ENCODE measurements around the gene ALOX15B.

Gene ALOX15B

GRCh38 chr17:8052256-8053252 is 13.7 kb downstream of the ALOX15B start:
- TF ChIP-seq POLR2AphosphoS5 (IDR thresholded peaks at IDR 0.05; ENCODE audit: low read depth) (no peak), GABPA (IDR thresholded peaks at IDR 0.05; ENCODE audit: low read depth) (no peak), REST (IDR thresholded peaks at IDR 0.05; ENCODE audit: insufficient replicate concordance, low read depth) (no peak), CTCF (IDR thresholded peaks at IDR 0.05; ENCODE audit: insufficient read depth, low read length) (no peak), SPI1 (IDR thresholded peaks at IDR 0.05; ENCODE audit: borderline replicate concordance, low read depth) (no peak)
- DNase-seq (ENCODE audit: low read depth in 1 of 2, low spot score in 1 of 2): no peak
- H3K27ac ChIP-seq (replicated peaks): no peak overlapping the region
- no peaks in the 10 kb centered on the region for H3K27me3 ChIP-seq (ENCODE audit: insufficient read depth, poor library complexity, severe bottlenecking)
- H3K4me3 ChIP-seq (replicated peaks; ENCODE audit: insufficient read depth, low read length): no peak overlapping the region

GRCh38 chr17:8053600-8053999 is 14.7 kb downstream of the ALOX15B start:
- H3K27me3 ChIP-seq (ENCODE audit: insufficient read depth, poor library complexity, severe bottlenecking): no peaks in the 10 kb centered on the region
- DNase-seq (ENCODE audit: low read depth in 1 of 2, low spot score in 1 of 2): no peak
- no peak overlapping the region for H3K4me3 ChIP-seq (replicated peaks; ENCODE audit: insufficient read depth, low read length)
- no peak overlapping the region for H3K27ac ChIP-seq (replicated peaks)
- TF ChIP-seq POLR2AphosphoS5 (IDR thresholded peaks at IDR 0.05; ENCODE audit: low read depth) (no peak), GABPA (IDR thresholded peaks at IDR 0.05; ENCODE audit: low read depth) (no peak)

- TF ChIP-seq REST (IDR thresholded peaks at IDR 0.05; ENCODE audit: insufficient replicate concordance, low read depth) (no peak), CTCF (IDR thresholded peaks at IDR 0.05; ENCODE audit: insufficient read depth, low read length) (no peak), GABPA (IDR thresholded peaks at IDR 0.05; ENCODE audit: low read depth) (no peak), SPI1 (IDR thresholded peaks at IDR 0.05; ENCODE audit: borderline replicate concordance, low read depth) (no peak), POLR2AphosphoS5 (IDR thresholded peaks at IDR 0.05; ENCODE audit: low read depth) (no peak)
- H3K4me3 ChIP-seq (replicated peaks; ENCODE audit: insufficient read depth, low read length): no peak overlapping the region
- no peaks in the 10 kb centered on the region for H3K27me3 ChIP-seq (ENCODE audit: insufficient read depth, poor library complexity, severe bottlenecking)
- no peak for DNase-seq (ENCODE audit: low read depth in 1 of 2, low spot score in 1 of 2)
- peak overlapping the region; percentile 75 for H3K27ac ChIP-seq (replicated peaks)
Observed at GRCh38 chr17:8055851-8056231, 17.0 kb downstream of the ALOX15B start.

- Histone ChIP-seq H3K27me3 (ENCODE audit: insufficient read depth, poor library complexity, severe bottlenecking) (no peaks in the 10 kb centered on the region), H3K27ac (replicated peaks) (peak overlapping the region; percentile 75), H3K4me3 (replicated peaks; ENCODE audit: insufficient read depth, low read length) (no peak overlapping the region)
- DNase-seq (ENCODE audit: low read depth in 1 of 2, low spot score in 1 of 2): peak; percentile 92 to 94
- TF ChIP-seq SPI1 (IDR thresholded peaks at IDR 0.05; ENCODE audit: borderline replicate concordance, low read depth) (peak; percentile 34; the same call in 1 of the 2 replicates), POLR2AphosphoS5 (IDR thresholded peaks at IDR 0.05; ENCODE audit: low read depth) (peak; percentile 94), GABPA (IDR thresholded peaks at IDR 0.05; ENCODE audit: low read depth) (0 out of 2 replicates have a peak, but pooled peaks have one; percentile 25), REST (IDR thresholded peaks at IDR 0.05; ENCODE audit: insufficient replicate concordance, low read depth) (peak; percentile 65), CTCF (IDR thresholded peaks at IDR 0.05; ENCODE audit: insufficient read depth, low read length) (no peak)
Observed at GRCh38 chr17:8056232-8056975, 17.5 kb downstream of the ALOX15B start.
